PC-3 (cell line): Measurements from ENCODE around the gene CCDC194. TPM values are rescaled to one million over a fixed set of nuclear protein-coding genes. Genes with fewer than 3 reads are reported as not detected.
A peak's percentile ranks its signal among the peaks of the same experiment; 100 is the strongest.

Source experiments
- ATAC-seq: fragments of 200-7000 bp; cut with Tn5 transposase; 2 replicates; pipeline ENCODE4 v1.9.1; 2020; ENCODE audit warnings: mild to moderate bottlenecking, moderate library complexity
- BruUV-seq: library from RNA; stranded (reverse); fragments of 400-500 nt; replicated peaks from 2 replicates; lab custom pipeline; 2021; lab: Mats Ljungman, UMichigan
- CTCF ChIA-PET: fragments of 300-600 bp; sonication (Branson Sonifier 250); formaldehyde crosslinking; loops from one replicate; lab custom pipeline; 2022; ENCODE audit warnings: antibody characterized with exemption; lab: Charles Lee
- POLR2A ChIA-PET: fragments of 300-600 bp; sonication (Branson Sonifier 250); formaldehyde crosslinking; loops from one replicate; lab custom pipeline; 2022; ENCODE audit warnings: antibody characterized with exemption; ENCODE audit not compliant: unreplicated experiment; lab: Charles Lee
- DNase-seq: peaks from one replicate; pipeline ENCODE4 v3.0.0-alpha.2; 2015
- H2AFZ ChIP-seq: fragments of 300-600 bp; sonication (generic); 2 replicates; pipeline ENCODE4 v1.6.0; 2016; ENCODE audit warnings: antibody characterized with exemption, low read length
- H3F3A ChIP-seq: fragments of 300-600 bp; sonication (generic); one replicate; pipeline ENCODE4 v1.6.0; 2017; ENCODE audit warnings: antibody characterized with exemption, low read length, control low read depth, mild to moderate bottlenecking; ENCODE audit not compliant: unreplicated experiment
- H3K27ac ChIP-seq: fragments of 300-600 bp; sonication (generic); 2 replicates; pipeline ENCODE4 v1.5.1; 2016; ENCODE audit warnings: mild to moderate bottlenecking, low read length
- H3K27me3 ChIP-seq: fragments of 300-600 bp; sonication (generic); 2 replicates; pipeline ENCODE4 v1.6.1; 2016; ENCODE audit warnings: low read length, mixed read lengths
- H3K36me3 ChIP-seq: fragments of 300-600 bp; sonication (generic); 2 replicates; pipeline ENCODE4 v1.6.1; 2016; ENCODE audit warnings: low read depth, mixed run types, low read length, mixed read lengths
- H3K4me1 ChIP-seq: fragments of 300-600 bp; sonication (generic); 2 replicates; pipeline ENCODE4 v1.5.1; 2016; ENCODE audit warnings: low read length; ENCODE audit not compliant: insufficient read depth
- H3K4me2 ChIP-seq: fragments of 300-600 bp; sonication (generic); 2 replicates; pipeline ENCODE4 v1.6.0; 2016; ENCODE audit warnings: low read length
- H3K4me3 ChIP-seq: fragments of 300-600 bp; sonication (generic); 2 replicates; pipeline ENCODE4 v1.5.1; 2016; ENCODE audit warnings: mild to moderate bottlenecking, low read length, mixed read lengths
- H3K79me2 ChIP-seq: fragments of 300-600 bp; sonication (generic); 2 replicates; pipeline ENCODE4 v1.6.1; 2017; ENCODE audit warnings: low read length, mixed read lengths
- H3K9ac ChIP-seq: fragments of 300-600 bp; sonication (generic); 2 replicates; pipeline ENCODE4 v1.6.0; 2016; ENCODE audit warnings: mild to moderate bottlenecking, low read length
- H3K9me2 ChIP-seq: fragments of 300-600 bp; sonication (generic); replicated peaks from 2 replicates; pipeline ENCODE4 v1.6.1; 2016; ENCODE audit warnings: mixed run types, low read length, mixed read lengths
- H3K9me3 ChIP-seq: fragments of 300-600 bp; sonication (generic); 2 replicates; pipeline ENCODE4 v1.6.1; 2016; ENCODE audit warnings: low read length, mixed read lengths
- H4K20me1 ChIP-seq: fragments of 300-600 bp; sonication (generic); 2 replicates; pipeline ENCODE4 v1.6.1; 2016; ENCODE audit warnings: low read length, mixed read lengths
- EZH2 ChIP-seq: fragments of 300-600 bp; sonication (generic); IDR thresholded peaks from one replicate; pipeline ENCODE4 v1.6.1; 2017; ENCODE audit warnings: antibody characterized with exemption, mild to moderate bottlenecking, low read length; ENCODE audit not compliant: unreplicated experiment
- EZH2phosphoT487 ChIP-seq: fragments of 300-600 bp; sonication (generic); IDR thresholded peaks from 2 replicates; pipeline ENCODE4 v1.6.1; 2018; ENCODE audit warnings: mild to moderate bottlenecking, antibody characterized with exemption, low read length, borderline replicate concordance
- intact Hi-C: fragments of 100-400 bp; cut with micrococcal nuclease; formaldehyde crosslinking; loops from 2 replicates; pipeline ENCODE4 v1.9.0; 2023
- total RNA-seq: library from RNA; depleted of rRNA; stranded (reverse); fragments of >200 nt; gene quantifications from 2 replicates; pipeline ENCODE4 v1.2.3, GENCODE V29; 2014
- TF ChIP-seq, protein P1 (sequence below): fragments of 300-600 bp; sonication (generic); conservative IDR thresholded peaks from 2 replicates; pipeline ENCODE4 v1.5.1; 2017; ENCODE audit warnings: antibody characterized with exemption, low read depth, mild to moderate bottlenecking, low read length

CCDC194 gene
- total RNA-seq, 1 experiment from 2014 or later = not detected

DNA sequence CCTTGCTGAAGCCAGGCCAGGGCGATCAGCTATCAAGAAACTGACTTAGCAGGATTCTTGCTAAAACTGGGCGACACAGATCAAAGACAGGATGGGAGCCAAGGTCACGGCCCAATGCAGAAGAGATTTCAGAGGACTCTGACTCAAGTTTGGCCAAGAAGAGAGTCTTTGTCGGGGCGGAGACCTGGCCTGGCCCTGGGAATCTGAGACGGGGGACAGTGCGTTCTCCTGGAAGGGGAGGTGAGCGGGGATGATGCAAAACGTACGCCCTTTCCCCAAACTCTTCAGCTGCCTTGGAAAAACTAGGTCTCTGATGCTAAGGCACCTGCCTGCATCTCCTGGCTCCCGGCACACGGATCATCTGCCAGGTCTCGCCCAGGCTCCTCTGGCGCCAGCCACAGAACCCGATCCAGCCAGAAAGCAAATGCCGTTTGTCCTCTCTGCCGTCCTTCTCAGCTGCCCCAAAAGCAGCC is 35.7 kb upstream of the CCDC194 start:
- H3F3A ChIP-seq = no peaks in the 10 kb centered on the region
- ATAC-seq = 0 out of 2 replicates have a peak, but pooled peaks have one; percentile 13
- no peak overlapping the region for H3K27ac ChIP-seq
- no peaks in the 10 kb centered on the region for H3K9me2 ChIP-seq
- ChIA-PET POLR2A (interaction anchor here (0.7 kb wide), 1 partner anchor 113 kb away, joined by 25 read pairs; no protein-coding TSS in a partner anchor), CTCF (no interaction called here)
- no peak overlapping the region for H3K4me3 ChIP-seq
- H3K36me3 ChIP-seq = no peaks in the 10 kb centered on the region
- H3K4me2 ChIP-seq = no peak overlapping the region
- H2AFZ ChIP-seq = no peak overlapping the region
- H3K9me3 ChIP-seq = no peaks in the 10 kb centered on the region
- H3K4me1 ChIP-seq = no peaks in the 10 kb centered on the region
- no peak for DNase-seq
- H3K79me2 ChIP-seq = no peaks in the 10 kb centered on the region
- no peak for TF ChIP-seq EZH2
- H3K27me3 ChIP-seq = no peaks in the 10 kb centered on the region
- no peaks in the 10 kb centered on the region for H4K20me1 ChIP-seq
- H3K9ac ChIP-seq = no peak overlapping the region
- intact Hi-C loops = loop anchor here (5.0 kb wide), 1 partner anchor 38 kb away; no protein-coding TSS in a partner anchor
- no TSS peak for BruUV-seq

GRCh38 chr19:17424743-17425365 is 30.9 kb upstream of the CCDC194 start:
- TF ChIP-seq, protein P1, sequence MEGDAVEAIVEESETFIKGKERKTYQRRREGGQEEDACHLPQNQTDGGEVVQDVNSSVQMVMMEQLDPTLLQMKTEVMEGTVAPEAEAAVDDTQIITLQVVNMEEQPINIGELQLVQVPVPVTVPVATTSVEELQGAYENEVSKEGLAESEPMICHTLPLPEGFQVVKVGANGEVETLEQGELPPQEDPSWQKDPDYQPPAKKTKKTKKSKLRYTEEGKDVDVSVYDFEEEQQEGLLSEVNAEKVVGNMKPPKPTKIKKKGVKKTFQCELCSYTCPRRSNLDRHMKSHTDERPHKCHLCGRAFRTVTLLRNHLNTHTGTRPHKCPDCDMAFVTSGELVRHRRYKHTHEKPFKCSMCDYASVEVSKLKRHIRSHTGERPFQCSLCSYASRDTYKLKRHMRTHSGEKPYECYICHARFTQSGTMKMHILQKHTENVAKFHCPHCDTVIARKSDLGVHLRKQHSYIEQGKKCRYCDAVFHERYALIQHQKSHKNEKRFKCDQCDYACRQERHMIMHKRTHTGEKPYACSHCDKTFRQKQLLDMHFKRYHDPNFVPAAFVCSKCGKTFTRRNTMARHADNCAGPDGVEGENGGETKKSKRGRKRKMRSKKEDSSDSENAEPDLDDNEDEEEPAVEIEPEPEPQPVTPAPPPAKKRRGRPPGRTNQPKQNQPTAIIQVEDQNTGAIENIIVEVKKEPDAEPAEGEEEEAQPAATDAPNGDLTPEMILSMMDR = peak; percentile 54
- no peak for TF ChIP-seq EZH2
- CTCF ChIA-PET = no interaction called here

DNA sequence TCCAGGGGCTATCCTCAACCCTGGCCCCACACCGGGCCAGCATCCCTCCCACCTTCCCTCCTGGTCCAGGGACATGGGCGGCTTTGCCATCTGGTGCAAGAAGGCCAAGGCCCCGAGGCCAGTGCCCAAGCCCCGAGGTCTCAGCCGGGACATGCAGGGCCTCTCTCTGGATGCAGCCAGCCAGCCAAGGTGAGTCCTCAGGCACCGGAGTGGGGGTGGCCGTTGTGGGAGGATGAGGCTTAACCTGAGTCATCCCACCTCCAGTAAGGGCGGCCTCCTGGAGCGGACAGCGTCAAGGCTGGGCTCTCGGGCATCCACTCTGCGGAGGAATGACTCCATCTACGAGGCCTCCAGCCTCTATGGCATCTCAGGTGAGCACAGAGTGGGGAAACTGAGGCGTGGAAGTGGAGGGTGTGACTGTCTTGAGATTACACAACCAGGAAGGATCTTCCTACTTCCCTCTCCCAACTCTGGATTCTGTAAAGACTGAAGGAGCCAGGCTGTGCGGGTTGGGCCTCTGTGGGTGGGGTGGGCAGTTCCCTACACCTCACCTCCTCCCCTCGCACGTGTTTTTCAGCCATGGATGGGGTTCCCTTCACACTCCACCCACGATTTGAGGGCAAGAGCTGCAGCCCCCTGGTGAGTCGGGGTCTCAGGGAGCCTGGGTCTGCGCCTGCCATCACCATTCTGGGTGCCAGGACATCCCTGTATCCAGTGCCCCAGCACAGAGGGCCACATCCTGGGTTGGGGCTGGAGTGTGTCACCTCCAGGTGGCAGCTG is 29.6 kb upstream of the CCDC194 start:
- DNase-seq (no peak), ATAC-seq (no peak)
- Histone ChIP-seq H3K9me3 (no peaks in the 10 kb centered on the region), H3K9ac (no peak overlapping the region), H3K27me3 (no peaks in the 10 kb centered on the region), H3K9me2 (no peaks in the 10 kb centered on the region), H3F3A (no peaks in the 10 kb centered on the region), H2AFZ (no peak overlapping the region), H3K4me1 (peaks cover 14% of the 10 kb centered on the region; the same call in 1 of the 2 replicates), H3K36me3 (no peaks in the 10 kb centered on the region), H3K27ac (no peak overlapping the region), H3K4me2 (no peak overlapping the region), H3K79me2 (peaks cover 7% of the 10 kb centered on the region; the same call in 1 of the 2 replicates), H3K4me3 (no peak overlapping the region), H4K20me1 (no peaks in the 10 kb centered on the region)
- intact Hi-C loops = no loop called here
- TF ChIP-seq EZH2 (no peak), EZH2phosphoT487 (no peak)
- TF ChIP-seq, protein P1 = no peak
- no TSS peak for BruUV-seq
- POLR2A ChIA-PET = no interaction called here
- CTCF ChIA-PET = no interaction called here

More at GRCh38 chr19:17424743-17425365, 30.9 kb upstream of the CCDC194 start:
- Histone ChIP-seq H2AFZ (no peak overlapping the region), H3K27ac (no peak overlapping the region), H3K4me1 (0 out of 2 replicates have a peak, but pooled peaks cover 7% of the 10 kb centered on the region), H3K9ac (no peak overlapping the region), H4K20me1 (no peaks in the 10 kb centered on the region), H3K4me3 (no peak overlapping the region), H3K4me2 (no peak overlapping the region), H3K36me3 (no peaks in the 10 kb centered on the region), H3K27me3 (no peaks in the 10 kb centered on the region), H3K9me2 (no peaks in the 10 kb centered on the region), H3K9me3 (no peaks in the 10 kb centered on the region), H3K79me2 (peaks cover 7% of the 10 kb centered on the region; the same call in 1 of the 2 replicates), H3F3A (no peaks in the 10 kb centered on the region)
- intact Hi-C loops = loop anchor here (5.0 kb wide), 1 partner anchor 42 kb away; no protein-coding TSS in a partner anchor
- DNase-seq (peak; percentile 25), ATAC-seq (peak; percentile 44)
- BruUV-seq = no TSS peak
- POLR2A ChIA-PET = no interaction called here
